CD14-positive monocyte (primary cell): ENCODE results near the gene GRIK2. TPM values are rescaled to one million over a fixed set of nuclear protein-coding genes. Genes with fewer than 3 reads are reported as not detected.

Experiments
- DNase-seq, 3 donors: peaks; one replicate each; pipeline ENCODE4 v3.0.0-alpha.2; 2011 to 2022
- H2AFZ ChIP-seq: 2 replicates; pipeline ENCODE4 v1.6.0; 2012; ENCODE audit warnings: mild to moderate bottlenecking, low read depth, low read length, inconsistent platforms; ENCODE audit not compliant: insufficient read depth, poor library complexity, severe bottlenecking
- H3K27ac ChIP-seq, 2 donors: 1 replicate in 1 of 2; 2 replicates in 1 of 2; pipeline ENCODE4 v1.5.1; 2012 to 2013; ENCODE audit warnings: low read length in 2 of 2, control low read depth in 1 of 2, inconsistent platforms in 1 of 2, low read depth in 1 of 2, mild to moderate bottlenecking in 1 of 2
- H3K27me3 ChIP-seq, 2 donors: one replicate each; pipeline versions ENCODE4 v1.6.0 to v1.6.1; 2011 to 2013; ENCODE audit warnings: low read length in 2 of 2; ENCODE audit not compliant: control insufficient read depth in 2 of 2, insufficient read depth in 2 of 2
- H3K36me3 ChIP-seq, 2 donors: replicated peaks in 1 of 2; 1 replicate in 1 of 2; 2 replicates in 1 of 2; pipeline versions ENCODE4 v1.5.1 to v1.6.1; 2012 to 2013; ENCODE audit warnings: low read length in 2 of 2, control low read depth in 1 of 2, inconsistent platforms in 1 of 2, mild to moderate bottlenecking in 1 of 2; ENCODE audit not compliant: insufficient read depth in 2 of 2, control insufficient read depth in 1 of 2
- H3K4me1 ChIP-seq, 2 donors: 1 replicate in 1 of 2; 2 replicates in 1 of 2; pipeline versions ENCODE4 v1.5.1 to v1.6.1; 2012 to 2013; ENCODE audit warnings: low read length in 2 of 2, control low read depth in 1 of 2, inconsistent platforms in 1 of 2, mild to moderate bottlenecking in 1 of 2, moderate library complexity in 1 of 2; ENCODE audit not compliant: insufficient read depth in 2 of 2, control insufficient read depth in 1 of 2
- H3K4me2 ChIP-seq: replicated peaks from 2 replicates; pipeline ENCODE3; 2012; ENCODE audit warnings: low read length, moderate library complexity, mild to moderate bottlenecking; ENCODE audit not compliant: poor library complexity, severe bottlenecking; ENCODE audit errors: extremely low read depth
- H3K4me3 ChIP-seq, 3 experiments: fragments of 200-600 bp in 1 of 3; sonication (generic) in 1 of 3; replicated peaks in 1 of 3; 1 replicate in 2 of 3; 2 replicates in 1 of 3; pipeline ENCODE4 v1.5.1; 2011 to 2013; ENCODE audit warnings: low read length in 3 of 3, mild to moderate bottlenecking in 3 of 3, control low read depth in 2 of 3, low read depth in 2 of 3, inconsistent platforms in 1 of 3, moderate library complexity in 1 of 3
- H3K79me2 ChIP-seq: 2 replicates; pipeline ENCODE4 v1.6.0; 2012; ENCODE audit warnings: mild to moderate bottlenecking, control low read depth, inconsistent platforms, low read length, moderate library complexity; ENCODE audit not compliant: insufficient read depth
- H3K9ac ChIP-seq: 2 replicates; pipeline ENCODE4 v1.6.0; 2017; ENCODE audit warnings: low read length, mild to moderate bottlenecking; ENCODE audit not compliant: insufficient read depth, poor library complexity, severe bottlenecking
- H3K9me3 ChIP-seq, 2 donors: replicated peaks in 1 of 2; 1 replicate in 1 of 2; 2 replicates in 1 of 2; pipeline versions ENCODE4 v1.5.1 to v1.6.1; 2012 to 2013; ENCODE audit warnings: low read length in 2 of 2, control low read depth in 1 of 2; ENCODE audit not compliant: control insufficient read depth in 1 of 2, insufficient read depth in 1 of 2
- H4K20me1 ChIP-seq: 2 replicates; pipeline ENCODE4 v1.6.0; 2012; ENCODE audit warnings: mild to moderate bottlenecking, low read length, control low read depth, moderate library complexity; ENCODE audit not compliant: insufficient read depth
- H3K27ac Mint-ChIP-seq, 7 donors: one replicate each; pipeline ENCODE4 v1.8.0; 2020; ENCODE audit warnings: mild to moderate bottlenecking in 7 of 7, mixed read lengths in 7 of 7, moderate library complexity in 6 of 7, inconsistent platforms in 2 of 7
- H3K27me3 Mint-ChIP-seq, 3 donors: one replicate each; pipeline ENCODE4 v1.8.0; 2021 to 2022; ENCODE audit warnings: low read depth in 3 of 3, mild to moderate bottlenecking in 3 of 3, mixed read lengths in 3 of 3, moderate library complexity in 3 of 3, inconsistent platforms in 1 of 3
- H3K36me3 Mint-ChIP-seq, 2 donors: one replicate each; pipeline ENCODE4 v1.8.0; 2020; ENCODE audit warnings: mixed read lengths in 2 of 2, inconsistent platforms in 1 of 2, mild to moderate bottlenecking in 1 of 2
- H3K4me1 Mint-ChIP-seq: one replicate; pipeline ENCODE4 v1.8.0; 2020; ENCODE audit warnings: mild to moderate bottlenecking, mixed read lengths
- H3K4me3 Mint-ChIP-seq, 2 donors: one replicate each; pipeline ENCODE4 v1.8.0; 2020; ENCODE audit warnings: mild to moderate bottlenecking in 2 of 2, mixed read lengths in 2 of 2, moderate library complexity in 1 of 2
- H3K9me3 Mint-ChIP-seq, 7 donors: one replicate each; pipeline ENCODE4 v1.8.0; 2020 to 2022; ENCODE audit warnings: mixed read lengths in 7 of 7, mild to moderate bottlenecking in 6 of 7, moderate library complexity in 6 of 7, inconsistent platforms in 2 of 7
- WGBS: methylation state at CpG from one replicate; pipeline ENCODE4 v1.1.5; 2013; ENCODE audit warnings: missing lambda C conversion rate; ENCODE audit not compliant: insufficient coverage; 5-methylcytosine and 5-hydroxymethylcytosine counted together
- intact Hi-C, 2 donors: fragments of 100-400 bp; cut with micrococcal nuclease; formaldehyde crosslinking; loops; one replicate each; pipeline versions ENCODE4 v1.15.0 to v1.15.1; 2023
- polyA plus RNA-seq, 3 donors: library from polyadenylated mRNA; depleted of rRNA in 1 of 3; unstranded in 2 of 3; stranded (reverse) in 1 of 3; fragments of 300-500 nt in 2 of 3; fragments of >200 nt in 1 of 3; fragmentation: Illumina TruSeq in 2 of 3; gene quantifications; 1 replicate in 2 of 3; 2 replicates in 1 of 3; pipeline ENCODE4 v1.2.3, GENCODE V29; 2012 to 2021
- TF ChIP-seq, protein P1 (sequence below): fragments of 200-600 bp; IDR thresholded peaks from one replicate; pipeline ENCODE4 v1.8.0; 2022; ENCODE audit warnings: antibody characterized with exemption, mild to moderate bottlenecking

GRIK2 gene
- polyA plus RNA-seq, 3 donors = not detected

DNA sequence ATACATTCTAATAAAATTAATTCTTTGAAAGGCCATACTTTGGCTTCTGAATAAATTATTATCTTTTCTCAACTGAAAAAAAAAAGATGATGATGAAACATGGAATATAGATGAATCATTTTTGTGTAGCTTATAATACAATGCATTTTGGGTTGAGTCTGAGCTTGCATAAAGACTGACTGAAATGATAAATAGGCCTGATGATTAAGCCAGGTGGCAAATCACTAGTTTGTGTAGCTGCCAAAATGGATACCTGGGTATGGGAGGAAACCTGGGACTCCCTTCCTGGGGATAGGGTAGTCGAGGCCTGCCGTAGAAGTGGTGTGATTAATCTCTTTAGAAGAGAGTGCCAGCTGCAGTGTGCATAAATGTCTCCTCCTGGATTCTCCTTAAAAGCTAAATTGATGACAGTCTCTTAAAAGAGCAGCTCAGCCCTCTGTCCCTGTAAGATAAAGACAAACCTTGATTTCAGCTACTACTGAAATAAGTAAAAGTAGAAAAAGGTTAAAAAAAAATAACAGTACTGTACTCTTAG lies 275.1 kb downstream of the GRIK2 start:
- H3K36me3 ChIP-seq = no peaks in the 10 kb centered on the region
- H3K4me1 ChIP-seq = no peaks in the 10 kb centered on the region
- no peak overlapping the region for H3K4me2 ChIP-seq
- no peaks in the 10 kb centered on the region for H3K4me1 Mint-ChIP-seq
- H3K9me3 Mint-ChIP-seq = peaks cover 0 to 8% (median 3%) of the 10 kb centered on the region in 7 donors
- no peak overlapping the region for H3K9ac ChIP-seq
- DNase-seq = no peak
- H3K27ac Mint-ChIP-seq = no peak overlapping the region
- H3K36me3 Mint-ChIP-seq = no peaks in the 10 kb centered on the region
- intact Hi-C loops = no loop called here
- no CpG with 5 or more reads among the region's 2 CpGs for WGBS
- no peaks in the 10 kb centered on the region for H4K20me1 ChIP-seq
- H3K27me3 Mint-ChIP-seq = peaks cover 2 to 3% (median 2%) of the 10 kb centered on the region in 3 donors
- no peaks in the 10 kb centered on the region for H3K79me2 ChIP-seq
- no peak overlapping the region for H3K27ac ChIP-seq
- TF ChIP-seq, protein P1, sequence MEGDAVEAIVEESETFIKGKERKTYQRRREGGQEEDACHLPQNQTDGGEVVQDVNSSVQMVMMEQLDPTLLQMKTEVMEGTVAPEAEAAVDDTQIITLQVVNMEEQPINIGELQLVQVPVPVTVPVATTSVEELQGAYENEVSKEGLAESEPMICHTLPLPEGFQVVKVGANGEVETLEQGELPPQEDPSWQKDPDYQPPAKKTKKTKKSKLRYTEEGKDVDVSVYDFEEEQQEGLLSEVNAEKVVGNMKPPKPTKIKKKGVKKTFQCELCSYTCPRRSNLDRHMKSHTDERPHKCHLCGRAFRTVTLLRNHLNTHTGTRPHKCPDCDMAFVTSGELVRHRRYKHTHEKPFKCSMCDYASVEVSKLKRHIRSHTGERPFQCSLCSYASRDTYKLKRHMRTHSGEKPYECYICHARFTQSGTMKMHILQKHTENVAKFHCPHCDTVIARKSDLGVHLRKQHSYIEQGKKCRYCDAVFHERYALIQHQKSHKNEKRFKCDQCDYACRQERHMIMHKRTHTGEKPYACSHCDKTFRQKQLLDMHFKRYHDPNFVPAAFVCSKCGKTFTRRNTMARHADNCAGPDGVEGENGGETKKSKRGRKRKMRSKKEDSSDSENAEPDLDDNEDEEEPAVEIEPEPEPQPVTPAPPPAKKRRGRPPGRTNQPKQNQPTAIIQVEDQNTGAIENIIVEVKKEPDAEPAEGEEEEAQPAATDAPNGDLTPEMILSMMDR = no peak
- H3K4me3 ChIP-seq = no peak overlapping the region
- no peaks in the 10 kb centered on the region for H3K9me3 ChIP-seq
- H3K27me3 ChIP-seq = no peaks in the 10 kb centered on the region
- H3K4me3 Mint-ChIP-seq = no peak overlapping the region
- H2AFZ ChIP-seq = no peak overlapping the region

DNA sequence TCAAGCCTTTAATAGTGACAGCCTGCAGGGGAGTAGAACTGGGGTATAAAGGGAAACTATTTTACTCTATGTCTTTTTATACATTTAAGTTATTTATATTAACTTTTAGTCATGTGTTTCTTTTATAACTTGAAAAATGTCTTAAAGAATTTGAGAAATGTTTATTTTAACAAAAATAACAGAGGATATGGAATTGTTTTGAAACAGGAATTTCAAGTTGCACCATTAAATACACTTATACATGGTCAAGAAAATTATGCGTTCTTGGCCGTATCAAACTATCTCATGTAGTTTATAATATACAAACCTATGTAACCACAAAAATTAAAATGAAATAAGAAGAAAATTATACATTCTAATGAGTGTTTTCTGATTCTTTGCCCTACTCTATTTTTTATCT lies 282.7 kb downstream of the GRIK2 start:
- H3K27me3 Mint-ChIP-seq = peaks cover 2 to 3% (median 2%) of the 10 kb centered on the region in 3 donors
- Histone ChIP-seq H3K9ac (no peak overlapping the region), H3K36me3 (no peaks in the 10 kb centered on the region), H3K4me3 (no peak overlapping the region), H3K9me3 (no peaks in the 10 kb centered on the region), H3K4me1 (no peaks in the 10 kb centered on the region), H3K27me3 (no peaks in the 10 kb centered on the region), H3K4me2 (no peak overlapping the region), H4K20me1 (no peaks in the 10 kb centered on the region), H3K27ac (no peak overlapping the region), H3K79me2 (no peaks in the 10 kb centered on the region), H2AFZ (no peak overlapping the region)
- no CpG with 5 or more reads among the region's 2 CpGs for WGBS
- DNase-seq = no peak
- intact Hi-C loops = no loop called here
- no peak overlapping the region for H3K4me3 Mint-ChIP-seq
- H3K4me1 Mint-ChIP-seq = no peaks in the 10 kb centered on the region
- H3K9me3 Mint-ChIP-seq = peaks cover 0 to 3% (median 0%) of the 10 kb centered on the region in 7 donors
- no peaks in the 10 kb centered on the region for H3K36me3 Mint-ChIP-seq
- TF ChIP-seq, protein P1 = no peak
- no peak overlapping the region for H3K27ac Mint-ChIP-seq
